Smooth muscle cell (in vitro differentiated cells): Measurements from ENCODE around the gene PSMD1. TPM values are rescaled to one million over a fixed set of nuclear protein-coding genes. Genes with fewer than 3 reads are reported as not detected.

Experiments
- DNase-seq: peaks from one replicate; lab custom pipeline; 2025; ENCODE audit not compliant: unreplicated experiment; lab: John Stamatoyannopoulos, UW
- H2AFZ ChIP-seq: fragments of 200-600 bp; sonication (generic); 2 replicates; pipeline ENCODE4 v1.6.0; 2016; ENCODE audit warnings: antibody characterized with exemption, low read depth, mild to moderate bottlenecking
- H3F3A ChIP-seq: fragments of 200-600 bp; sonication (generic); 2 replicates; pipeline ENCODE4 v1.6.0; 2017; ENCODE audit warnings: antibody characterized with exemption, low read depth
- H3K27ac ChIP-seq: fragments of 200-600 bp; sonication (generic); 2 replicates; pipeline ENCODE4 v1.5.1; 2016; ENCODE audit warnings: low read depth, mild to moderate bottlenecking
- H3K27me3 ChIP-seq: fragments of 200-600 bp; sonication (generic); 2 replicates; pipeline ENCODE4 v1.6.1; 2016; ENCODE audit warnings: low read depth, mild to moderate bottlenecking
- H3K36me3 ChIP-seq: fragments of 200-600 bp; sonication (generic); 2 replicates; pipeline ENCODE4 v1.5.1; 2016; ENCODE audit warnings: low read depth
- H3K4me1 ChIP-seq: fragments of 200-600 bp; sonication (generic); 2 replicates; pipeline ENCODE4 v1.5.1; 2016; ENCODE audit warnings: low read depth
- H3K4me2 ChIP-seq: fragments of 200-600 bp; sonication (generic); 2 replicates; pipeline ENCODE4 v1.6.0; 2016; ENCODE audit warnings: mild to moderate bottlenecking
- H3K4me3 ChIP-seq: fragments of 200-600 bp; sonication (generic); 2 replicates; pipeline ENCODE4 v1.5.1; 2016; ENCODE audit warnings: mild to moderate bottlenecking
- H3K79me2 ChIP-seq: fragments of 200-600 bp; sonication (generic); 2 replicates; pipeline ENCODE4 v1.6.0; 2016; ENCODE audit warnings: low read depth, mild to moderate bottlenecking
- H3K9ac ChIP-seq: fragments of 200-600 bp; sonication (generic); 2 replicates; pipeline ENCODE4 v1.6.0; 2016; ENCODE audit warnings: low read depth
- H3K9me3 ChIP-seq: fragments of 200-600 bp; sonication (generic); replicated peaks from 2 replicates; pipeline ENCODE4 v1.5.1; 2016; ENCODE audit warnings: low read depth
- H4K20me1 ChIP-seq: fragments of 200-600 bp; sonication (generic); 2 replicates; pipeline ENCODE4 v1.6.0; 2016; ENCODE audit warnings: low read depth
- WGBS: methylation state at CpG from one replicate; pipeline ENCODE4 v1.1.7; 2016; ENCODE audit warnings: low lambda C conversion rate; 5-methylcytosine and 5-hydroxymethylcytosine counted together
- polyA plus RNA-seq: library from polyadenylated mRNA; unstranded; fragments of >200 nt; fragmentation: Nextera tagmentation; extraction: Ambion mirVana; gene quantifications from 2 replicates; pipeline ENCODE4 v1.2.1, GENCODE V29; 2016
- total RNA-seq: library from RNA; depleted of rRNA; stranded (reverse); fragments of >200 nt; gene quantifications from 2 replicates; pipeline ENCODE4 v1.2.3, GENCODE V29; 2014
- TF ChIP-seq, protein P1 (sequence below): fragments of 200-600 bp; sonication (generic); IDR thresholded peaks from 2 replicates; pipeline ENCODE4 v1.5.1; 2017; ENCODE audit warnings: borderline replicate concordance, mild to moderate bottlenecking, antibody characterized with exemption; ENCODE audit not compliant: insufficient read depth, poor library complexity, severe bottlenecking

Gene PSMD1
- total and polyA plus RNA-seq, 2 experiments from 2014 or later = 95.7 to 99.7 TPM

GRCh38 chr2:231170055-231170454 is 113.4 kb downstream of the PSMD1 start:
- Histone ChIP-seq H4K20me1 (no peaks in the 10 kb centered on the region), H3K9ac (no peak overlapping the region), H3K4me3 (no peak overlapping the region), H3K36me3 (peaks cover 4% of the 10 kb centered on the region), H3F3A (peaks cover 6% of the 10 kb centered on the region), H3K27ac (peak overlapping the region; percentile 73), H3K4me2 (no peak overlapping the region), H3K9me3 (no peaks in the 10 kb centered on the region), H3K4me1 (no peaks in the 10 kb centered on the region), H3K79me2 (no peaks in the 10 kb centered on the region), H3K27me3 (no peaks in the 10 kb centered on the region), H2AFZ (no peak overlapping the region)
- 42% methylated on average over 1 of the region's 1 CpG for WGBS
- DNase-seq = no peak
- TF ChIP-seq, protein P1, sequence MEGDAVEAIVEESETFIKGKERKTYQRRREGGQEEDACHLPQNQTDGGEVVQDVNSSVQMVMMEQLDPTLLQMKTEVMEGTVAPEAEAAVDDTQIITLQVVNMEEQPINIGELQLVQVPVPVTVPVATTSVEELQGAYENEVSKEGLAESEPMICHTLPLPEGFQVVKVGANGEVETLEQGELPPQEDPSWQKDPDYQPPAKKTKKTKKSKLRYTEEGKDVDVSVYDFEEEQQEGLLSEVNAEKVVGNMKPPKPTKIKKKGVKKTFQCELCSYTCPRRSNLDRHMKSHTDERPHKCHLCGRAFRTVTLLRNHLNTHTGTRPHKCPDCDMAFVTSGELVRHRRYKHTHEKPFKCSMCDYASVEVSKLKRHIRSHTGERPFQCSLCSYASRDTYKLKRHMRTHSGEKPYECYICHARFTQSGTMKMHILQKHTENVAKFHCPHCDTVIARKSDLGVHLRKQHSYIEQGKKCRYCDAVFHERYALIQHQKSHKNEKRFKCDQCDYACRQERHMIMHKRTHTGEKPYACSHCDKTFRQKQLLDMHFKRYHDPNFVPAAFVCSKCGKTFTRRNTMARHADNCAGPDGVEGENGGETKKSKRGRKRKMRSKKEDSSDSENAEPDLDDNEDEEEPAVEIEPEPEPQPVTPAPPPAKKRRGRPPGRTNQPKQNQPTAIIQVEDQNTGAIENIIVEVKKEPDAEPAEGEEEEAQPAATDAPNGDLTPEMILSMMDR = no peak

GRCh38 chr2:231172025-231172424 is 115.4 kb downstream of the PSMD1 start:
- Histone ChIP-seq H3F3A (peaks cover 6% of the 10 kb centered on the region), H3K9me3 (no peaks in the 10 kb centered on the region), H3K27me3 (no peaks in the 10 kb centered on the region), H3K4me1 (no peaks in the 10 kb centered on the region), H3K9ac (peak overlapping the region; percentile 49), H3K4me3 (no peak overlapping the region), H2AFZ (no peak overlapping the region), H3K36me3 (no peaks in the 10 kb centered on the region), H3K4me2 (peak overlapping the region; percentile 42), H4K20me1 (no peaks in the 10 kb centered on the region), H3K27ac (peak overlapping the region; percentile 73), H3K79me2 (no peaks in the 10 kb centered on the region)
- no peak for DNase-seq
- 30% methylated on average over 3 of the region's 3 CpGs for WGBS
- TF ChIP-seq, protein P1 = no peak

- H3K4me2 ChIP-seq = no peak overlapping the region
- no peak overlapping the region for H3K9ac ChIP-seq
- TF ChIP-seq, protein P1 = no peak
- H4K20me1 ChIP-seq = no peaks in the 10 kb centered on the region
- no peaks in the 10 kb centered on the region for H3K9me3 ChIP-seq
- 56% methylated on average over 2 of the region's 2 CpGs for WGBS
- no peak overlapping the region for H3K4me3 ChIP-seq
- no peak overlapping the region for H2AFZ ChIP-seq
- no peak for DNase-seq
- no peaks in the 10 kb centered on the region for H3F3A ChIP-seq
- H3K4me1 ChIP-seq = peaks cover 3% of the 10 kb centered on the region
- H3K79me2 ChIP-seq = no peaks in the 10 kb centered on the region
- H3K27me3 ChIP-seq = no peaks in the 10 kb centered on the region
- no peaks in the 10 kb centered on the region for H3K36me3 ChIP-seq
- peak overlapping the region; percentile 73 for H3K27ac ChIP-seq
These were observed 117.6 kb downstream of the PSMD1 start for GRCh38 chr2:231174211-231174651.

DNA sequence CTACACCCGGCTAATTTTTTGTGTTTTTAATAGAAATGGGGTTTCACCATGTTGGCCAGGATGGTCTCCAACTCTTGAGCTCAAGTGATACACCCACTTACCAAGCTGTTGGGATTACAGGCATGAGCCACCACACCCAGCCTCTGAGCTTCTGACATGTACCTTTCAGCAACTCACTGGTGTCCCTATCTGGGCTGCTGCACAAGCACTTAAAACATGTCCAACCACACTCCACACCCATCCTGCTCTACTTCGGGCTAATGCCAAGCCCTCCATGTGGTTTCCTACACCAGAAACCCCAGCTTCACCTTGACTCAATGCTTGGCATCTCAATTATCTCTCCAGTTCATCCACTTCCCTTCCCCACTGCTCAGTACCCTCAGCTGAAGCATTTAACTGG is 119.4 kb downstream of the PSMD1 start:
- Histone ChIP-seq H3K9me3 (no peaks in the 10 kb centered on the region), H2AFZ (no peak overlapping the region), H3K9ac (no peak overlapping the region), H3K4me3 (no peak overlapping the region), H3K27ac (no peak overlapping the region), H3K4me2 (no peak overlapping the region), H3K36me3 (no peaks in the 10 kb centered on the region), H3K27me3 (no peaks in the 10 kb centered on the region), H3K79me2 (no peaks in the 10 kb centered on the region), H4K20me1 (no peaks in the 10 kb centered on the region), H3K4me1 (peaks cover 17% of the 10 kb centered on the region), H3F3A (no peaks in the 10 kb centered on the region)
- DNase-seq = no peak
- TF ChIP-seq, protein P1 = no peak
- WGBS = 92% methylated on average over 2 of the region's 2 CpGs
